Measurements from ENCODE around the gene STRIP2. TPM values are rescaled to one million over a fixed set of nuclear protein-coding genes. Genes with fewer than 3 reads are reported as not detected.

Gene STRIP2, protein sequence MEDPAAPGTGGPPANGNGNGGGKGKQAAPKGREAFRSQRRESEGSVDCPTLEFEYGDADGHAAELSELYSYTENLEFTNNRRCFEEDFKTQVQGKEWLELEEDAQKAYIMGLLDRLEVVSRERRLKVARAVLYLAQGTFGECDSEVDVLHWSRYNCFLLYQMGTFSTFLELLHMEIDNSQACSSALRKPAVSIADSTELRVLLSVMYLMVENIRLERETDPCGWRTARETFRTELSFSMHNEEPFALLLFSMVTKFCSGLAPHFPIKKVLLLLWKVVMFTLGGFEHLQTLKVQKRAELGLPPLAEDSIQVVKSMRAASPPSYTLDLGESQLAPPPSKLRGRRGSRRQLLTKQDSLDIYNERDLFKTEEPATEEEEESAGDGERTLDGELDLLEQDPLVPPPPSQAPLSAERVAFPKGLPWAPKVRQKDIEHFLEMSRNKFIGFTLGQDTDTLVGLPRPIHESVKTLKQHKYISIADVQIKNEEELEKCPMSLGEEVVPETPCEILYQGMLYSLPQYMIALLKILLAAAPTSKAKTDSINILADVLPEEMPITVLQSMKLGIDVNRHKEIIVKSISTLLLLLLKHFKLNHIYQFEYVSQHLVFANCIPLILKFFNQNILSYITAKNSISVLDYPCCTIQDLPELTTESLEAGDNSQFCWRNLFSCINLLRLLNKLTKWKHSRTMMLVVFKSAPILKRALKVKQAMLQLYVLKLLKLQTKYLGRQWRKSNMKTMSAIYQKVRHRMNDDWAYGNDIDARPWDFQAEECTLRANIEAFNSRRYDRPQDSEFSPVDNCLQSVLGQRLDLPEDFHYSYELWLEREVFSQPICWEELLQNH
- 2.3 and 3.5 TPM in 2 replicates for total RNA-seq

DNA sequence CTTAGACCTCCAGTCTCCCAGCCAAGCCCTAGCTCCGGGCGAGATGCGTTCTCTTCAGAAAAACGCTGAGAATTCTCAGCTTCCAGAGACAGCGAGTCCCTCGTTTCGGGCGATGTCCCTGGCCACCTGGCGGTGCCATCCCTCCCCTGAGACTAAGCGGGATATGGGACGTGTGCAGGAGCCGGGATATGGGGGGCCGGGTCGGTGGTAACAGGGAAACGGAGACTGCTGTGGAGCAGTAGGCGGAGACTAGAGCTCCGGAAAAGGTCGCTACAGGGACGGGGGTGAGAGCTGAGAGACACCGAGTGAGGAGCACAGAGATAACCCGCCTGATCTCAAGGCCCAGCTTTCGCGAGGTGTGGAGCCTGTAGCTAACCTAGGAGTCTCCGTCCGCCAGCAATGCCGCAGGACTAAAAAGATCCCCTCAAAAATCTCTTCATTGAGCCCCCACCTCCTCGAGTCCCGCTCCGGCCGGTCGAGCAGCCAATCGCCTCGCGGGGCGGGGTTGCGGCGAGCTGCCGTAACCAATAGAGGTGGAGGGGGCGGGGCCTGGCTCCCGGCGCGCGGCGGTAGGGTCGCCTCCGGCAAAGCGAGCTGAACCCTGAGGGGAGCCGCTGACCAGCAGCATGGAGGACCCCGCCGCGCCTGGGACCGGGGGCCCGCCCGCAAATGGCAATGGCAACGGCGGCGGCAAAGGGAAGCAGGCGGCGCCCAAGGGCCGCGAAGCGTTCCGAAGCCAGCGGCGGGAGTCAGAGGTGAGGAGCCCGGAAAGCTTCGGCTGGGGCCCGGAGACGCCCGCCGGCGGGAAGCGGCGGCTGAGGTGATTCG lies at the start of gene STRIP2:
Gene STRIP2, plus strand, starts transcription at position 586 of the 828 bp plus-strand sequence. Its CDS starts 41 bp downstream, at position 627.
- H3K27me3 ChIP-seq (ENCODE audit: control insufficient read depth, insufficient read depth, low read length), result no peaks in the 10 kb centered on the region
- peak within 1 kb of the TSS; percentile 63 for H3K4me3 ChIP-seq (ENCODE audit: low read depth, low read length)
- no peaks in the 10 kb centered on the region for H3K36me3 ChIP-seq (ENCODE audit: control insufficient read depth, insufficient read depth, low read length)
- DNase-seq (ENCODE audit: low read depth), result peak; percentile 28
- TF ChIP-seq CTCF (IDR thresholded peaks at IDR 0.05; ENCODE audit: insufficient read depth, low read length, poor library complexity, severe bottlenecking), result peak; percentile 30

GRCh38 chr7:129385116-129385515 lies 49.1 kb upstream of the STRIP2 start:
- DNase-seq (ENCODE audit: low read depth), result no peak
- Histone ChIP-seq H3K36me3 (ENCODE audit: control insufficient read depth, insufficient read depth, low read length) (no peaks in the 10 kb centered on the region), H3K27me3 (ENCODE audit: control insufficient read depth, insufficient read depth, low read length) (no peaks in the 10 kb centered on the region), H3K4me3 (ENCODE audit: low read depth, low read length) (no peak overlapping the region)
- no peak for TF ChIP-seq CTCF (IDR thresholded peaks at IDR 0.05; ENCODE audit: insufficient read depth, low read length, poor library complexity, severe bottlenecking)

DNA sequence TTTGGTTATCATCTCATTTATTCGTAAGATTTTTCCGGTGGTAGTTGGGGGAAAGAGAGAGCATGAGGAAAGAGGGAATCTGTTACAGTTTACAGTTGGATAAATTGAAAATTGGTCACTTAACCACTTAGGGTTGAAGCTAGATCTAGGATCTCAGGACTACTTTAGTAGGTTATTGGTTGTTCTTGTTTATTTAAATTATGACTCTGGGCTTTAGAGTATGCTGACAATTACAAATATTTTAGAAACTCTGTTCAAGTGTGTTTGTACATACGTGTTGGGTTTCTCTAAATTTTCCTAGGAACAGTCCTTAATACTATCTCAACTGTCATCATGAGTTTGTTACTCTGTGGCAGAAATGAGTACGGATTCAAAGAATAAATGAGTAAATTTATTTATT lies 48.6 kb upstream of the STRIP2 start:
- Histone ChIP-seq H3K36me3 (ENCODE audit: control insufficient read depth, insufficient read depth, low read length) (no peaks in the 10 kb centered on the region), H3K27me3 (ENCODE audit: control insufficient read depth, insufficient read depth, low read length) (no peaks in the 10 kb centered on the region), H3K4me3 (ENCODE audit: low read depth, low read length) (no peak overlapping the region)
- DNase-seq (ENCODE audit: low read depth), result no peak
- no peak for TF ChIP-seq CTCF (IDR thresholded peaks at IDR 0.05; ENCODE audit: insufficient read depth, low read length, poor library complexity, severe bottlenecking)

DNA sequence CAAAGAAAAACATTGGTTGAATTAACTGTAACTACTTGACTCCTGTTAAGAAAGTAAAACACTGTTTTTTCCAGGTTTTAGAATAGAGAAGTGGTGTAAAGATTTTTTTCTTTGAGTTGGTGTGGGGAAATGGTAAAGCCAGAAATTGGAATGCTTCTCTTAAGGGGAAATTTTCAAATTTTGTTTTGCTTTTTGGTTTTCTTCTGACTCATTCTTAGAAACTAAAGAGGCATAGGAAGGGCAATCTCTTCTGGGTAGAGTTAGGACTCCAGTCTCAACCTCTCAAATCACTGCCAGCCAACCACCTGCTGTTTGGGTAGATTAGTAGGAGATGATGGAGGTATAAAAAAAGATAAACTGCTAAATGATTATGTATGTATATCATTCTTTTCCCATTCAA lies 47.7 kb upstream of the STRIP2 start:
- H3K27me3 ChIP-seq (ENCODE audit: control insufficient read depth, insufficient read depth, low read length), result no peaks in the 10 kb centered on the region
- no peak overlapping the region for H3K4me3 ChIP-seq (ENCODE audit: low read depth, low read length)
- no peak for DNase-seq (ENCODE audit: low read depth)
- H3K36me3 ChIP-seq (ENCODE audit: control insufficient read depth, insufficient read depth, low read length), result no peaks in the 10 kb centered on the region
- no peak for TF ChIP-seq CTCF (IDR thresholded peaks at IDR 0.05; ENCODE audit: insufficient read depth, low read length, poor library complexity, severe bottlenecking)

- H3K27me3 ChIP-seq (ENCODE audit: control insufficient read depth, insufficient read depth, low read length), result no peaks in the 10 kb centered on the region
- no peak for DNase-seq (ENCODE audit: low read depth)
- H3K4me3 ChIP-seq (ENCODE audit: low read depth, low read length), result no peak overlapping the region
- TF ChIP-seq CTCF (IDR thresholded peaks at IDR 0.05; ENCODE audit: insufficient read depth, low read length, poor library complexity, severe bottlenecking), result no peak
- H3K36me3 ChIP-seq (ENCODE audit: control insufficient read depth, insufficient read depth, low read length), result no peaks in the 10 kb centered on the region
Measured at GRCh38 chr7:129387537-129387936, 46.7 kb upstream of the STRIP2 start.

Measured in kidney epithelial cell (primary cell).